Measurements from ENCODE around the gene RASA3.

DNA sequence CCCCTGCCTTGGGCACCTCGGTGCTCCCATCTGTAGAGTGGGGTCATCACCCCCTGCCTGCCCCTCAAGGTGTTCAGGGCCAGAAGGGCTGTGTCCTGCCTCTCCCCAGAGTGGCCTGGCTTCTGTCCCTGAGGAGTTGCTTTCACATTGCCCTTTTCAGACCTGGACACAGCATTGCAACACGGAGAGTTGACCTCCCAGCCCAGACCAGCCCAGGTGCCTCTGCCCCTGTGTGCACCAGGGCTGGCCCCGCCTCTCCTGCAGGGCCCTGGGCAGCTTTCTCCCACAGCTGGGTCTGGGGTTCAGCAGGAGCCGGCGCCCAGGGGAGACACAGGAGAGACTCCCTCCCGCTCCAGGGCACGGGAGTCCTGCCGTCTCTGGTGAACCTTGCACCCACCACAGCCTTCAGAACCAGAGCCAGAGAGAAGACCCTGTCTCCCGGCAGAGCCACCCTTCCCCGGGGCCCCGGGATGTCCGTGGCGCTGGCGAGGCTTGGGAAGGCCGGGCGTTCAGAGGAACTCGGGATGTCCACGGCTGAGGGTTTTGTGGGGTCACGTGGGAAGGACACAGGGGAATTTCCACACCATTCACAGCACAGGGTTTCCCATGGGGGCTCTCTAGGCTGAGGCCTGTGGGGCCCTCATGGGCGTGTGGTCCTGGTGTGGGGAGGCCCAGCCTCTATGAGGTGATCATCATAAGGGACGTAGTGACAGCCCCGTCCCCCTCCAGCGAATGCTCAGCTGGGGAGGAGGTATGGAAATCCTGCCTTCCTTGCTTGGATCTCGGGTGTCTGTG lies 181.8 kb downstream of the RASA3 start:
- TF ChIP-seq, protein P1, sequence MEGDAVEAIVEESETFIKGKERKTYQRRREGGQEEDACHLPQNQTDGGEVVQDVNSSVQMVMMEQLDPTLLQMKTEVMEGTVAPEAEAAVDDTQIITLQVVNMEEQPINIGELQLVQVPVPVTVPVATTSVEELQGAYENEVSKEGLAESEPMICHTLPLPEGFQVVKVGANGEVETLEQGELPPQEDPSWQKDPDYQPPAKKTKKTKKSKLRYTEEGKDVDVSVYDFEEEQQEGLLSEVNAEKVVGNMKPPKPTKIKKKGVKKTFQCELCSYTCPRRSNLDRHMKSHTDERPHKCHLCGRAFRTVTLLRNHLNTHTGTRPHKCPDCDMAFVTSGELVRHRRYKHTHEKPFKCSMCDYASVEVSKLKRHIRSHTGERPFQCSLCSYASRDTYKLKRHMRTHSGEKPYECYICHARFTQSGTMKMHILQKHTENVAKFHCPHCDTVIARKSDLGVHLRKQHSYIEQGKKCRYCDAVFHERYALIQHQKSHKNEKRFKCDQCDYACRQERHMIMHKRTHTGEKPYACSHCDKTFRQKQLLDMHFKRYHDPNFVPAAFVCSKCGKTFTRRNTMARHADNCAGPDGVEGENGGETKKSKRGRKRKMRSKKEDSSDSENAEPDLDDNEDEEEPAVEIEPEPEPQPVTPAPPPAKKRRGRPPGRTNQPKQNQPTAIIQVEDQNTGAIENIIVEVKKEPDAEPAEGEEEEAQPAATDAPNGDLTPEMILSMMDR (IDR thresholded peaks at IDR 0.05; ENCODE audit: poor library complexity, severe bottlenecking): no peak
- TF ChIP-seq POLR2AphosphoS5 (IDR thresholded peaks at IDR 0.05) (no peak), EZH2 (IDR thresholded peaks at IDR 0.05; ENCODE audit: borderline replicate concordance, insufficient read depth, low read length, poor library complexity, severe bottlenecking) (no peak)
